ENCODE data around the gene PIAS1. TPM values are rescaled to one million over a fixed set of nuclear protein-coding genes. Genes with fewer than 3 reads are reported as not detected.

The PIAS1 gene
- total and polyA plus RNA-seq, 11 donors, result 6.2 to 37.8 (median 29.4) TPM

DNA sequence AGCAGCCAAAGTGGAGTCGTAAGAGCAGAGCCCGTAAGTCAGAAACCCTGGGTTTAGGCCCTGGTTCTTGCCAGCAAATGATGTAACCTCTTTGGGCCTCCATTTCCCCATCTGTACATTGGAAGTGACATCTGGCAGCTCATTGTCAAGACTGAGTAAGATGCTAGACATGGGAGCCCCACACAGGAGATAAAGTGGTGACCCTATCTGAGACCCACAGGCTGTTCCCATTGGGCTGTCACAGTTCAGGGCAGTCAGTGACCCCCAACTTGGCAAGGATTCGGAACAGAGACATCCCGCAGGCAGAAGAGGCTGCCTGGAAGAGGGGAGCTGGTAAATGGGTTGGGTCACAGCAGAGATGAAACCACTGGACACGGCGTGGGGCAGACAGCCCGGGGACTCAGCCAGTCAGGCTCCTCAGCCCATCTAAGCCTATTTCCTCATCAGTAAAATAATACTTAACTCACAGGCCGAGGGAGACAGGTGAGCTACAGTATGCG, 173.6 kb downstream of the PIAS1 start:
- 90 to 92% (median 91%) methylated on average over 9 of the region's 9 CpGs for WGBS, 4 donors
- ATAC-seq (no peak), DNase-seq (no peak)
- TF ChIP-seq, protein P1, sequence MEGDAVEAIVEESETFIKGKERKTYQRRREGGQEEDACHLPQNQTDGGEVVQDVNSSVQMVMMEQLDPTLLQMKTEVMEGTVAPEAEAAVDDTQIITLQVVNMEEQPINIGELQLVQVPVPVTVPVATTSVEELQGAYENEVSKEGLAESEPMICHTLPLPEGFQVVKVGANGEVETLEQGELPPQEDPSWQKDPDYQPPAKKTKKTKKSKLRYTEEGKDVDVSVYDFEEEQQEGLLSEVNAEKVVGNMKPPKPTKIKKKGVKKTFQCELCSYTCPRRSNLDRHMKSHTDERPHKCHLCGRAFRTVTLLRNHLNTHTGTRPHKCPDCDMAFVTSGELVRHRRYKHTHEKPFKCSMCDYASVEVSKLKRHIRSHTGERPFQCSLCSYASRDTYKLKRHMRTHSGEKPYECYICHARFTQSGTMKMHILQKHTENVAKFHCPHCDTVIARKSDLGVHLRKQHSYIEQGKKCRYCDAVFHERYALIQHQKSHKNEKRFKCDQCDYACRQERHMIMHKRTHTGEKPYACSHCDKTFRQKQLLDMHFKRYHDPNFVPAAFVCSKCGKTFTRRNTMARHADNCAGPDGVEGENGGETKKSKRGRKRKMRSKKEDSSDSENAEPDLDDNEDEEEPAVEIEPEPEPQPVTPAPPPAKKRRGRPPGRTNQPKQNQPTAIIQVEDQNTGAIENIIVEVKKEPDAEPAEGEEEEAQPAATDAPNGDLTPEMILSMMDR (IDR thresholded peaks at IDR 0.05), result no peak
- no peak for TF ChIP-seq POLR2A (IDR thresholded peaks at IDR 0.05)
- Histone ChIP-seq H3K36me3 (no peaks in the 10 kb centered on the region), H3K27ac (no peak overlapping the region), H3K4me1 (peaks cover 0 to 29% (median 14%) of the 10 kb centered on the region in 12 donors), H3K9me3 (no peaks in the 10 kb centered on the region), H3K27me3 (no peaks in the 10 kb centered on the region), H3K4me3 (peak overlapping the region in 1 of 12 donors; percentile 94)
- intact Hi-C loops (cut with DNase I), result loop anchor here in 1 of 10 donors (10.0 kb wide), 1 partner anchor 63 kb away; no protein-coding TSS in a partner anchor

DNA sequence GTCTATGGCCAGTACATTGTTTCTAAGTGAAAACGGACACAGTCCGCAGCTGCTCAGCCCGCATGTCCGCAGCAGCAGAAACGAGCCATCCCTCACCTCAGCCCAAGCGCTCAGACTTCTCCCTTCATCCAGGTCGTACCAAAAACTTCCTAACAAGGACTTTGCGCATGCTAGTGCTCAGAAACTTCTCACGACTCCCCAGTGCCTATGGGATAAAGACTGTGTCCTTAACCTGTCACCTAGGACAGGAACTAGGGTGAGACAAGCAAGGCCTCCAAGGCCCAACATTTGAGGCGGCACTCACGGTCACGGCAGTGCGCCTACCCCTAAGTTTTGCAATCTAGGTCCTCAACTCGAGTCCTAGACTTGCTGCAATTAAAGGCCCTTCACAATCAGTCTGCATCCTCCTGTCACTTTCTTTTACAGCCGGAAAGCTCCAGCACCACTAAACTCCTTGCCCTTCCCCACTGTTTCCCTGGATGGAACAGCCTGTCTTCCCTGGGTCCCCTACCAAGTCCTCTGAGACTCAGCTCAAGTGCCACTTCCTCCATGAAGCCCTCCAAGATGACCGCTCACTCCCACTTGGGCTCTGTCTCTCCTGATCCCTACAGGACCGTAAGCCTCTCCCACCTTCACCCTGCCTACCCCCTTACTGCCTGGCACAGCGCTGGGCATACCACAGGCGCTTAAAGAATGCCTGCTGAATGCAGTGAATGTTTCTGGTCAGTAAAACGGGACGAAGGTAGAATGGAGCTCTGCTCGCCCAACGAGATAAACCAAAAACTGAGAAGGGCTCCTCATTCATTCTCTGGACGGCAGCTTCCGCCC, 174.2 kb downstream of the PIAS1 start:
- WGBS, 4 donors, result 51 to 70% (median 55%) methylated on average over 21 to 25 of the region's 25 CpGs
- Histone ChIP-seq H3K27me3 (no peaks in the 10 kb centered on the region), H3K4me3 (peak overlapping the region; percentile 78 to 99 (median 93)), H3K27ac (peak overlapping the region in 7 of 12 donors; percentile 71 to 90 (median 85)), H3K4me1 (peaks cover 0 to 34% (median 14%) of the 10 kb centered on the region in 12 donors), H3K36me3 (no peaks in the 10 kb centered on the region), H3K9me3 (no peaks in the 10 kb centered on the region)
- ATAC-seq, result no peak
- DNase-seq, result no peak
- intact Hi-C loops (cut with DNase I), result loop anchor here in 1 of 10 donors (10.0 kb wide), 1 partner anchor 64 kb away; no protein-coding TSS in a partner anchor
- TF ChIP-seq POLR2A (IDR thresholded peaks at IDR 0.05), result no peak
- TF ChIP-seq, protein P1 (IDR thresholded peaks at IDR 0.05), result no peak

DNA sequence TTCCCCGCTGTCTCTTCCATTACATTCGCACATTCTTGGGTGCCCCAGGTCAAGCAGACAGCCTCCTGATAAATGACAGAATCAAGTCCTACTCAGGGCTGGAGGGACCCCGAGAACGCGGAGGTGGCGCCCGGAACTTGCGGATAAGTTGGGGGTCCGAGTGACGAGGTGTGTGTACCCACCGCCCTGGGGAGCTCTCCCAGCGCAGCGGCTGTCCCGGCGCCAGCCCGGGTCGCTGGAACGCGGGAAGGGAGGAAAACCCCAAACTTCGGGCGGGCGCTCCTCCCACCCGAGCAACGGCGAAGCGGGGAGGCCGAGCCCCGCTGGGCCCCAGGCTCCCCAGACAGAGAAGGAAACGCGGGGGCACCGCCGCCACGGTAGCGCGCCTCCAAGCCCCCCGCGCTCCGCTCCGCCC, 174.9 kb downstream of the PIAS1 start:
- WGBS, 4 donors, result 0 to 2% (median 1%) methylated on average over 18 to 39 of the region's 39 CpGs
- Histone ChIP-seq H3K4me1 (peaks cover 0 to 40% (median 14%) of the 10 kb centered on the region in 12 donors), H3K27ac (peak overlapping the region in 11 of 12 donors; percentile 61 to 90 (median 78)), H3K4me3 (peak overlapping the region; percentile 78 to 99 (median 93)), H3K9me3 (no peaks in the 10 kb centered on the region), H3K36me3 (no peaks in the 10 kb centered on the region), H3K27me3 (no peaks in the 10 kb centered on the region)
- ATAC-seq (peak in 1 of 4 donors; percentile 1), DNase-seq (no peak)
- intact Hi-C loops (cut with DNase I), result loop anchor here in 1 of 10 donors (10.0 kb wide), 1 partner anchor 64 kb away; no protein-coding TSS in a partner anchor
- TF ChIP-seq, protein P1 (IDR thresholded peaks at IDR 0.05), result no peak
- no peak for TF ChIP-seq POLR2A (IDR thresholded peaks at IDR 0.05)
